NCI-H1417 treated with DMSO at 0.1 percent for 48 hours (cell line): ENCODE results near the gene KDM2A.

Experiments used
- DNase-seq: peaks from one replicate; lab custom pipeline; 2025; lab: John Stamatoyannopoulos, UW

KDM2A gene

DNA sequence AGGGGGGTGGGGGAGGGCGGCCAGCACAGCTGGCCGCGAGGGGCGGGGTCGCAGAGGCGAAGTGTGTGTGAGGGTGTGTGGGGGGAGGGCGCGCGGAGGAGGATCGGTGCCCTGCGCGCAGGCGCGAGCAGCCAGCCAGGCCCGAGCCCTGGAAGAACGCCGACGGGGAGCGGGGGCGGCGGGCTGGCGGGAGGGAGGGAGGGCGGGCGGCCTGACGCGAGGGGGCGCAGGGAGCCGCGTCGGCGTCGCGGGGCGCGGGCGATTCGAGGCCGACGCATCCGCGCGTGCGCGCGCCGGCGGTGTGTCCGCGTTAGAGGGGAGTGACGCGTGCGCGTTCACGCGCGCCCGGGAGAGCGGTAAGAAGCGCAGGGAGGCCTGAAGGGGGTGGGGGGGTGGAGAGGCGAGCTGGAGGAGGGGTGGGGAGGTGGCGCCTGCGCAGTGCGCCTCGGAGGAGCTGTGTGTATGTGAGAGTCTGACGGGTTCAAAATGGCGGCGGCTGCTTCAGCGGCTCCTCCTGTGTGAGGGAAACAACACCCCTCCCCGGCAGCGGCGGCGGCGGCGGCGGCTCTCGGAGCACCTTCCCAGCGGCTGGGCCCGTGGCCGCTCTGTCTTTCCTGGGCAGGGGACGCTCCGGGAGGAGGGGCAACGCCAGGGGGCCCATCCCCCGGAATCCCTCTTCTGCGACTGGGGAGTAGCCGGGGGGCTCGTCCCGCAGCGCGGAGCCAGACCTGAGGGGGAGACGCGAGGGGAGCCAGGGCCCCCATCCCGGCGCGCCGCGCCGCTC lies at the start of gene KDM2A:
Gene KDM2A, plus strand, starts transcription at position 463 of the 784 bp plus-strand sequence. CDS start 2,054 bp downstream, outside the sequence.
- peak; percentile 90 for DNase-seq

GRCh38 chr11:67071420-67072284 lies 47.4 kb upstream of the KDM2A start:
- no peak for DNase-seq

GRCh38 chr11:67072295-67072694 lies 46.8 kb upstream of the KDM2A start:
- no peak for DNase-seq

GRCh38 chr11:67073908-67074307 lies 45.2 kb upstream of the KDM2A start:
- DNase-seq = no peak

- DNase-seq = no peak
Measured at GRCh38 chr11:67076202-67076601, 42.9 kb upstream of the KDM2A start.

DNA sequence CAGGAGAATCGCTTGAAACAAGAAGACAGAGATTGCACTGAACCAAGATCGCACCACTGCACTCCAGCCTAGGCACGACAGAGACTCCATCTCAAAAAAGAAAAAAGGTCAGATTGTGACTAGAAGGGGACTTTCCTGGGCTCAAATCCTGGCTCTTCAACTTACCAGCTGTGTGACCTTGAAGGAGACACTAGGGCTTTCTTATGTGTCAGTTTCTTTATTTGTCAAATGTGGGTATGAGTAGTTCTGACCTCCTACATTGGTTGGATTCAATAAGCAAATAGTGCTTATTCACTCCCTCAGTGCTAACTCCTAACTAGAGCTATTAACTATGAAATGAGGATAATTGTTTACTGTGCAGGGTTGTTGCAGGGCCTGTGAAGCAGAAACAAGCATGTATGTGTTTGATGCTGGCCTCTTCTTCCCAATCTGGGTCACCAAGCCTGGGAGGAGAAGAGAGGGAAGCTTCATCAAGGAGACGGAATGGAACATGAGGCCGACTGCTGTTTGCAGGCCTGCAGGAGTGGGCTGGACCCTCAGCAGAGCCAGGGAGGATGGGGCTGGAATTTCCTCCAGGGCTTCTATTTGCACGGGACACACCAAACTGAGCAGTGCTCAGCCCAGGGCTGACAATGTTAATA lies 39.9 kb upstream of the KDM2A start:
- no peak for DNase-seq

GRCh38 chr11:67082071-67082791 lies 36.8 kb upstream of the KDM2A start:
- no peak for DNase-seq

DNA sequence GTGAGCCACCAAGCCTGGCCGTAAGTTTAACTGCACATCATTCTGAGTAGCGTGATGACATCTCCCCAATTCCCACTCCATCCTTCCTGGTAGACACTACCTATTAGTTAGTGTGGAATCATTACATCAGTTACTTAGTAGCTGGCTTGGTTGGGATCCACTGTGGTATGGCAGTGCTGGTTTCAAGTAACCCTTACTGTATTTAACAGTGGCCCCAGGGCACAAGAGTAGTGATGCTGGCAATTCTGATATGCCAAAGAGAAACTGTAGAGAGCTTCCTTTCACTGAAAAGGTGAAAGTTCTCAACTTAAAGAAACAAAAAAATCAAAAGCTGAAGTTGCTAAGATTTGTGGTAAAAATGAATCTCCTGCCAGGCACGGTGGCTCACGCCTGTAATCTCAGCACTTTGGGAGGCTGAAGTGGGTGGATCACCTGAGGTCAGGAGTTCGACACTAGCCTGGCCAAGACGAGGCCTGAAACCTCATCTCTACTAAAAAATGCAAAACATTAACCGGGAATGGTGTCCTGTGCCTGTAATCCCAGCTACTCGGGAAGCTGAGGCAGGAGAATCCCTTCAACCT lies 35.2 kb upstream of the KDM2A start:
- DNase-seq = no peak

GRCh38 chr11:67085617-67086016 lies 33.4 kb upstream of the KDM2A start:
- no peak for DNase-seq

GRCh38 chr11:67090717-67091116 lies 28.3 kb upstream of the KDM2A start:
- DNase-seq = no peak

DNA sequence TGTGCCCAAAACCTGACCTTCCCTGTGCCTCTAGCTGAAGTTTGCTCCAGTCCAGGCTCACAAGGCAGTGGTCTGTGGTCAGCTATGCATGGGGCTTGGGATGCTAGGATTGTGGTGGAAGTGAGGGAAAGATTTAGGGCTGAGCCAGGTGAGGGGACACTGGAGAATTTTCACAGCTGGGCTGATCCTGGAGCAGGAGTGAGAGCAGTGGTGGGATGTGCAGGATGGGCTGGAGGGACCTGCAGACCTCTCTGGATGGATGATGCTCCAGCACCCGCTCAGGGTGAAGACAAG lies 23.9 kb upstream of the KDM2A start:
- DNase-seq = no peak

GRCh38 chr11:67098799-67099429 lies 20.1 kb upstream of the KDM2A start:
- DNase-seq = no peak

DNA sequence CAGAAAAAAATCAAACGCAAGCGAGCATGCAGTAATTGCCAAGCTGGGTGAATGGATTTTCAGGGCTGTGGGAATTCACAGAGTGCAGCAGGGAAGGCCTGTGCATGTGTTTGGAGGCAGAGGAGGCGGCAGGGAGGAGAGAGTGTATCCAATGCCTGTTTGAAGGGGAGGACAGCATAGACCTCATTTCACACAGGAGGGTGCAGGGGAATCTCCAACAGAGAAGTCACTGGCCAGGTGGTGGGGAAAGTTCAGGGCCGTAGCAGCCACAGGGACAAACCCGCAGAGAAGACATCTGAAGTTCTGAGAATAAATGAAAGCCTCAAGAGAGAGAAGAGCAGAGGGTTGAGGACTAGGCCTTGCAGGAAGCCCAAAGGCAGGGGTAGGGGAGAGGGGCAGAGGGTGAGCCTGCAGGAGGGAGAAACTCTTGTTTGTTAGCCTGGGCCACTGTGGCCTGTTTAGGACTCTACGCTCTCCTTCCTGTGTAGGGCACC lies 19.2 kb upstream of the KDM2A start:
- DNase-seq = no peak

DNA sequence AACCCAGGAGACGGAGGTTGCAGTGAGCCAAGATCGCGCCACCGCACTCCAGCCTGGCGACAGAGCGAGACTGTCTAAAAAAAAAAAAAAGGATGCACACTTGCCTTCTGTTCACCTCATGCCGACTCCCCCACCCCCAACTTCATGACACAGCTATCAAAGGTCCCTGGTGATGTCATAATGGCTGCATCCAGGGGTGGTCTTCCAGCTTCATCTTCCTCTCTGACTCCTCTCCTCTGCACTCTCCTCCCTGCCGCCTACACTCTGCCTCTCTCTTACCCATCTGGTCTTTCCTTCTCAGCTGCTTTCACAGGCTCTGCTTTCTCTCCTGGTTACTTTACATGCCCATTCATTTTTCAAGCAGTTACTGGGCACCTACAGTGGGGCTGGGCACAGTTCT lies 16.4 kb upstream of the KDM2A start:
- DNase-seq = no peak

- DNase-seq = no peak
Measured at GRCh38 chr11:67105964-67106363, 13.1 kb upstream of the KDM2A start.

DNA sequence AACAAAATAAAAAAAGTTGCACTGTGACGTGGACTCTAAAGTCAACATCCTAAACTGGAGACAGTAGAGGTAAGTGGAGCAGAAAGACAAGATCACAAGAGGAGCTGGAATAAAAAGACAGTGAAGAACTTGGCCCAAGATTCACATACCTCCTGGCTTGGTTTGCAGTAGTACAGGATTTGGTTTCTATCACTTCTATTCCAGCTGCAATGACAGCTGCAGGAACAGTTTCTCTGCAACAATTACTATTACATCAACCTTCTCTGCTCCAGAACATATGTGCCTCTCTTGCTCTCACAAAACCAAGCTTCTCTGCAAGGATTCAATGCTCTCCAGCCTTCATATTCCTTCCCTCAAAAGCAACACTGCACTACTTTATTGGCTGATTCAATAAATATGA lies 7.8 kb upstream of the KDM2A start:
- no peak for DNase-seq

DNA sequence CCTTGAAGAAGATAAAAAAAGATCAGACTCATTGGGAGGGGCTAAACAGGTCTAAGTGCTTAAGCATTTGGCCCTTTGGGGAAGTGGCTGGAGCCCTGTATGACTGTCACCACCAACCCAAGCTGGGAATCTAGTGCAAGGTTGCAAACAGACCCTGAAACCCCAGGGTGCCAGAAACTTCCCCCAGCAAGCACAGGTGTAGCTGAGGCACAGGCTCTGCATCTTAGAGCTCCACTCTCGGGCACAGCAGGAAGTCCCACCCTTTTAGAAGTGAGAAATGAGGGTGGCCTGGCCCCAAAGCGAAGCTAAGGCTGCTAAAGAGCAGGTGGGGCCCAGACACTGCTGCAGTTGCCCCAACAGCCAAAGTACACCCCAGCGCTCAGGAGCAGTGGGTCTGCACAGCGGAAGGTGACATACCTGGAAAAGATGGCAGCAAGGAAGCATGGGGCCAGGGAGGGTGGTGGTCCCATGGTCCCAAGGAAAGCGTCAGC lies 5.8 kb upstream of the KDM2A start:
- no peak for DNase-seq

DNA sequence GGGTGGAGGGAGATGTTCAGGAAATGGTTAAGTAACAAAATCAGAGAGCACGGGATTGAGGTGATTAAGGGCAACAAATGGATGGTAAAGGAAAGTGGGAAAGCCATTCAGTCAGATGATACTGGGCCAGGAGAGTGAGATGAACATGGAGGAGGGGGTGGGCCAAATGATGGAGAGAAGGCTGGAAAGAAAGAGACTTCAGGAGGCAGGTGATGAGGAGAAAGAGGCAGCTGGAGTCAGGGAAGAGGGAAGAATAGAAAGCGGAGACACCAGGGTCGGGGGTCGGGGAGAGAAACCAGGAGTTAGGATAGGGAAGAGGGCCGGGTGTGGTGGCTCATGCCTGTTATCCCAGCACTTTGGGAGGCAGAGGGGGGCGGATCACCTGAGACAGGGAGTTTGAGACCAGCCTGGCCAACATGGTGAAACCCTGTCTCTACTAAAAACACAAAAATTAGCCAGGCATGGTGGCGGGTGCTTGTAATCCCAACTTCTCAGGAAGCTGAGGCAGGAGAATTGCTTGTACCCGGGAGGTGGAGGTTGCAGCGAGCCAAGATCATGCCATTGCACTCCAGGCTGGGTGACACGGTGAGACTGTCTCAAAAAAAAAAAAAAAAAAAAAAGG lies 4.7 kb upstream of the KDM2A start:
- DNase-seq = no peak

- DNase-seq = no peak
Measured at GRCh38 chr11:67116758-67117105, 2.3 kb upstream of the KDM2A start.

DNA sequence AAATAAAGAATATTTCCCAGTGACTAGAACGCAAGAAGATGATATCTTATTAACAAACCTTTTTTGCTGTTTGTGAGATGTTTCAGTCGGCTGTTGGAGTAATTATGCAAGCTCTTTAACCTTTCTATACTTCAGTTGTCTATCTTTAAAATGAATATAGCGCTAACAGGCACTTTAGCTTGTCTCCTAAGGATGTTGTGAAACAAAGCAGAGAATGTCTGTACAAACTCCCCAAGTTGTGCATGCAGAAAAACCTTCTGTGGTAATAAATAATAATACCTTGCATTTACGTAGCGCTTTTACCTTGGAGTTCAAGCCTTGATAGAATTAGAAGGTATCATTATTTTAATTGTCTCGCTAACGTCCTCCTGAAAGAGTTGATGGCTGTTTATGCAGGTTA lies 1.9 kb upstream of the KDM2A start:
- no peak for DNase-seq
